GM12891 (cell line): ENCODE results near the gene AGPAT3.
A peak's percentile ranks its signal among the peaks of the same experiment; 100 is the strongest.

Source experiments
- PAX5 ChIP-seq: IDR thresholded peaks from 2 replicates; pipeline ENCODE4 v1.6.1; 2011; ENCODE audit warnings: low read length, moderate library complexity, mild to moderate bottlenecking; ENCODE audit not compliant: insufficient read depth, severe bottlenecking
- POLR2A ChIP-seq: IDR thresholded peaks from 2 replicates; pipeline ENCODE4 v1.6.1; 2011; ENCODE audit warnings: low read depth, low read length, control low read depth
- POLR2AphosphoS5 ChIP-seq: IDR thresholded peaks from 2 replicates; pipeline ENCODE4 v1.6.1; 2011; ENCODE audit warnings: low read depth, low read length, control low read depth
- SPI1 ChIP-seq: IDR thresholded peaks from 2 replicates; pipeline ENCODE4 v1.6.1; 2011; ENCODE audit warnings: low read depth, low read length, control low read depth
- TAF1 ChIP-seq: IDR thresholded peaks from 2 replicates; pipeline ENCODE4 v1.6.1; 2011; ENCODE audit warnings: low read depth, low read length, control low read depth

DNA sequence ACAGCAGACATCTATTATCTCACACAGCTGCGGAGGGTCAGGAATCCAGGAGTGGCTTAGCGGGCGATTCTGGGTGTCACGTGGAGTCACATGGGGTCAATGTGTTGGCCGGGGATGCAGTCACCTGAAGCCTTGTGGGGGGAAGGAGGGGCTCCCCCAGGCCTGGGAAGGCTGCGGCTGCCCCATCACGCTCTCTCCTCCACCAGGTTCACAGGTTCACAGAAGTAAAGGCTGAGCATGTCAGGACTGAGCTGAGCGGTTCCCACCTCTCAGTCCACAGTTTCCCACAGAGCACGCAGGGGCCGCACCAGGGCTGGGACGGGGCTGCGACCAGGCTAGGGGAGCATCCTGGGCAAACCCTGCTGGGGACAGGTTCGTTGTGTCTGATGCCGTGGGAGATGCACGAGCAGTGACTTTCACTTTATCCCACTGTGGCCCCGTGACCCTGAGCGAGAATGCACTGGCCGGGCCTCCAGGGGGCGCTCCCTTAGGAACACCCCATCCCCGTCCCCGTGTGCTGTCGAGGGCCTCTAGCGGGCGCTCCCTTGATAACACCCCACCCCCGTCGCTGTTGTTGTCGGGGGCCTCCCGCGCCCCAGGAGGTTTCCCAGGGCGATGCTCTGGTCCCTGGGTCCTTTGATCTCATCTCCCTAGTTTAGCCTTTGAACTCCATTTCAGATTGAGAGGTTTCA, 73.9 kb downstream of the AGPAT3 start:
- TF ChIP-seq POLR2A = peak; percentile 51; the same call in 1 of the 2 replicates
- TF ChIP-seq POLR2AphosphoS5 = peak; percentile 37; the same call in 1 of the 2 replicates
- TF ChIP-seq PAX5 = peak; percentile 79
- no peak for TF ChIP-seq SPI1
- no peak for TF ChIP-seq TAF1
